Naive thymus-derived CD4-positive, alpha-beta T cell (primary cell): ENCODE results near the gene SULT1A1. TPM values are rescaled to one million over a fixed set of nuclear protein-coding genes. Genes with fewer than 3 reads are reported as not detected.

Source experiments
- ATAC-seq: fragments of 150-1000 bp; cut with Tn5 transposase; 2 replicates; pipeline ENCODE4 v1.10.0; 2021; ENCODE audit warnings: mild to moderate bottlenecking, moderate library complexity
- CTCF ChIA-PET: fragments of 350-600 bp; sonication (Branson Sonifier 250); formaldehyde crosslinking; loops from one replicate; lab custom pipeline; 2021; ENCODE audit warnings: antibody characterized with exemption; lab: Charles Lee
- POLR2A ChIA-PET: fragments of 350-600 bp; sonication (Branson Sonifier 250); formaldehyde crosslinking; loops from one replicate; lab custom pipeline; 2021; ENCODE audit warnings: antibody characterized with exemption, inconsistent platforms; lab: Charles Lee
- DNase-seq, 9 donors: peaks; one replicate each; pipeline versions ENCODE4 v3.0.0 to v3.0.0-alpha.2; 2020 to 2022; ENCODE audit warnings: mixed read lengths in 1 of 9
- H3K27ac ChIP-seq: one replicate; pipeline ENCODE4 v1.7.0; 2013; ENCODE audit warnings: mild to moderate bottlenecking, low read depth, low read length, moderate library complexity
- H3K27me3 ChIP-seq, 2 donors: one replicate each; pipeline ENCODE4 v1.7.0; 2013; ENCODE audit warnings: low read length in 2 of 2, mild to moderate bottlenecking in 2 of 2, moderate library complexity in 2 of 2; ENCODE audit not compliant: control insufficient read depth in 2 of 2, insufficient read depth in 2 of 2
- H3K36me3 ChIP-seq, 3 experiments: 1 replicate in 2 of 3; 2 replicates in 1 of 3; pipeline ENCODE4 v1.7.0; 2013; ENCODE audit warnings: low read length in 3 of 3, mild to moderate bottlenecking in 3 of 3, moderate library complexity in 1 of 3; ENCODE audit not compliant: insufficient read depth in 3 of 3, control insufficient read depth in 2 of 3
- H3K4me1 ChIP-seq, 2 donors: one replicate each; pipeline ENCODE4 v1.7.0; 2013; ENCODE audit warnings: low read length in 2 of 2, mild to moderate bottlenecking in 2 of 2, moderate library complexity in 1 of 2; ENCODE audit not compliant: control insufficient read depth in 2 of 2, insufficient read depth in 2 of 2
- H3K4me3 ChIP-seq: 2 replicates; pipeline ENCODE4 v1.7.0; 2013; ENCODE audit warnings: mild to moderate bottlenecking, low read length
- H3K9me3 ChIP-seq, 3 experiments: 1 replicate in 2 of 3; 2 replicates in 1 of 3; pipeline ENCODE4 v1.7.0; 2013; ENCODE audit warnings: low read length in 3 of 3; ENCODE audit not compliant: control insufficient read depth in 2 of 3
- H3K27ac Mint-ChIP-seq, 9 donors: one replicate each; pipeline ENCODE4 v1.8.0; 2020 to 2022; ENCODE audit warnings: mixed read lengths in 9 of 9, mild to moderate bottlenecking in 8 of 9, moderate library complexity in 5 of 9, inconsistent platforms in 2 of 9
- H3K27me3 Mint-ChIP-seq, 5 donors: one replicate each; pipeline ENCODE4 v1.8.0; 2021 to 2022; ENCODE audit warnings: mixed read lengths in 5 of 5, mild to moderate bottlenecking in 1 of 5
- H3K36me3 Mint-ChIP-seq, 5 donors: one replicate each; pipeline ENCODE4 v1.8.0; 2020 to 2022; ENCODE audit warnings: mixed read lengths in 5 of 5, mild to moderate bottlenecking in 3 of 5, inconsistent platforms in 1 of 5
- H3K4me1 Mint-ChIP-seq, 7 donors: one replicate each; pipeline ENCODE4 v1.8.0; 2020 to 2022; ENCODE audit warnings: mixed read lengths in 7 of 7, mild to moderate bottlenecking in 3 of 7, inconsistent platforms in 1 of 7
- H3K4me3 Mint-ChIP-seq, 10 donors: one replicate each; pipeline ENCODE4 v1.8.0; 2020 to 2022; ENCODE audit warnings: mild to moderate bottlenecking in 10 of 10, mixed read lengths in 10 of 10, moderate library complexity in 6 of 10, inconsistent platforms in 2 of 10
- H3K9me3 Mint-ChIP-seq, 11 donors: one replicate each; pipeline ENCODE4 v1.8.0; 2020 to 2022; ENCODE audit warnings: mixed read lengths in 11 of 11, mild to moderate bottlenecking in 4 of 11, inconsistent platforms in 1 of 11, moderate library complexity in 1 of 11
- intact Hi-C, 2 donors: fragments of 100-400 bp; cut with micrococcal nuclease; formaldehyde crosslinking; loops; one replicate each; pipeline ENCODE4 v1.15.1; 2023
- polyA plus RNA-seq, 2 donors: library from polyadenylated mRNA; unstranded; fragments of 300-500 nt; fragmentation: Illumina TruSeq; gene quantifications; one replicate each; pipeline ENCODE4 v1.2.3, GENCODE V29; 2021
- total RNA-seq, 6 experiments: library from RNA in 5 of 6; stranded (reverse) in 5 of 6; gene quantifications; 1 replicate in 5 of 6; 2 replicates in 1 of 6; pipeline ENCODE4 v1.2.3 and lab custom pipeline; 2021 to 2026

SULT1A1 gene
- total and polyA plus RNA-seq, 7 experiments from 2014 or later: 9.2 to 70.8 (median 18.5) TPM

GRCh38 chr16:28591355-28591754, 18.5 kb downstream of the SULT1A1 start:
- no peak for ATAC-seq
- Histone ChIP-seq H3K36me3 (peaks cover 0 to 62% (median 0%) of the 10 kb centered on the region in 3 experiments), H3K4me3 (no peak overlapping the region), H3K4me1 (no peaks in the 10 kb centered on the region), H3K9me3 (no peaks in the 10 kb centered on the region), H3K27ac (no peak overlapping the region), H3K27me3 (no peaks in the 10 kb centered on the region)
- POLR2A ChIA-PET: no interaction called here
- Mint-ChIP-seq H3K36me3 (peaks cover 0 to 37% (median 3%) of the 10 kb centered on the region in 5 donors), H3K4me3 (no peak overlapping the region), H3K27ac (no peak overlapping the region), H3K9me3 (no peaks in the 10 kb centered on the region), H3K4me1 (peaks cover 0 to 4% (median 0%) of the 10 kb centered on the region in 7 donors), H3K27me3 (no peaks in the 10 kb centered on the region)
- no peak for DNase-seq
- intact Hi-C loops: no loop called here
- CTCF ChIA-PET: no interaction called here

- peaks cover 0 to 4% (median 0%) of the 10 kb centered on the region in 7 donors for H3K4me1 Mint-ChIP-seq
- POLR2A ChIA-PET: interaction anchor here (0.5 kb wide), 1 partner anchor 94 kb away, joined by 3 read pairs; no protein-coding TSS in a partner anchor
- no peak overlapping the region for H3K27ac ChIP-seq
- H3K4me3 Mint-ChIP-seq: no peak overlapping the region
- DNase-seq (no peak), ATAC-seq (no peak)
- no peaks in the 10 kb centered on the region for H3K27me3 Mint-ChIP-seq
- H3K36me3 ChIP-seq: peaks cover 0 to 69% (median 0%) of the 10 kb centered on the region in 3 experiments
- no peaks in the 10 kb centered on the region for H3K9me3 ChIP-seq
- H3K4me3 ChIP-seq: no peak overlapping the region
- no peak overlapping the region for H3K27ac Mint-ChIP-seq
- no peaks in the 10 kb centered on the region for H3K9me3 Mint-ChIP-seq
- H3K27me3 ChIP-seq: no peaks in the 10 kb centered on the region
- H3K36me3 Mint-ChIP-seq: peaks cover 0 to 40% (median 3%) of the 10 kb centered on the region in 5 donors
- H3K4me1 ChIP-seq: no peaks in the 10 kb centered on the region
- CTCF ChIA-PET: no interaction called here
- intact Hi-C loops: no loop called here
Measured at GRCh38 chr16:28590384-28591340, 19.2 kb downstream of the SULT1A1 start.

- H3K27ac Mint-ChIP-seq: no peak overlapping the region
- peaks cover 3 to 45% (median 4%) of the 10 kb centered on the region in 5 donors for H3K36me3 Mint-ChIP-seq
- POLR2A ChIA-PET: no interaction called here
- Histone ChIP-seq H3K36me3 (peaks cover 0 to 76% (median 0%) of the 10 kb centered on the region in 3 experiments), H3K9me3 (no peaks in the 10 kb centered on the region), H3K4me1 (no peaks in the 10 kb centered on the region), H3K27me3 (no peaks in the 10 kb centered on the region), H3K4me3 (no peak overlapping the region), H3K27ac (no peak overlapping the region)
- DNase-seq: no peak
- H3K4me1 Mint-ChIP-seq: peaks cover 0 to 4% (median 0%) of the 10 kb centered on the region in 7 donors
- H3K4me3 Mint-ChIP-seq: no peak overlapping the region
- intact Hi-C loops: no loop called here
- CTCF ChIA-PET: no interaction called here
- no peaks in the 10 kb centered on the region for H3K9me3 Mint-ChIP-seq
- H3K27me3 Mint-ChIP-seq: no peaks in the 10 kb centered on the region
- ATAC-seq: no peak
Measured at GRCh38 chr16:28589930-28590329, 19.9 kb downstream of the SULT1A1 start.

- peaks cover 6 to 50% (median 8%) of the 10 kb centered on the region in 5 donors for H3K36me3 Mint-ChIP-seq
- H3K27ac Mint-ChIP-seq: peak overlapping the region in 5 of 9 donors; percentile 21 to 82 (median 31)
- Histone ChIP-seq H3K4me3 (no peak overlapping the region), H3K27ac (no peak overlapping the region), H3K9me3 (no peaks in the 10 kb centered on the region), H3K36me3 (peaks cover 0 to 83% (median 0%) of the 10 kb centered on the region in 3 experiments), H3K4me1 (no peaks in the 10 kb centered on the region), H3K27me3 (no peaks in the 10 kb centered on the region)
- H3K9me3 Mint-ChIP-seq: no peaks in the 10 kb centered on the region
- peaks cover 0 to 4% (median 0%) of the 10 kb centered on the region in 7 donors for H3K4me1 Mint-ChIP-seq
- H3K27me3 Mint-ChIP-seq: no peaks in the 10 kb centered on the region
- intact Hi-C loops: no loop called here
- CTCF ChIA-PET: no interaction called here
- no peak overlapping the region for H3K4me3 Mint-ChIP-seq
- ATAC-seq (no peak), DNase-seq (no peak)
- POLR2A ChIA-PET: no interaction called here
Measured at GRCh38 chr16:28589069-28589468, 20.8 kb downstream of the SULT1A1 start.

- POLR2A ChIA-PET: interaction anchor here (0.6 to 1.2 kb wide), 2 partner anchors 28 to 35 kb away, joined by 3 read pairs; no protein-coding TSS in a partner anchor
- Mint-ChIP-seq H3K36me3 (peaks cover 6 to 55% (median 8%) of the 10 kb centered on the region in 5 donors), H3K27ac (peak overlapping the region in 2 of 9 donors; percentile 45), H3K27me3 (no peaks in the 10 kb centered on the region), H3K4me1 (no peaks in the 10 kb centered on the region), H3K9me3 (no peaks in the 10 kb centered on the region), H3K4me3 (peak overlapping the region in 1 of 10 donors; percentile 16)
- H3K27me3 ChIP-seq: no peaks in the 10 kb centered on the region
- H3K9me3 ChIP-seq: no peaks in the 10 kb centered on the region
- CTCF ChIA-PET: no interaction called here
- intact Hi-C loops: no loop called here
- H3K27ac ChIP-seq: no peak overlapping the region
- H3K4me1 ChIP-seq: no peaks in the 10 kb centered on the region
- no peak overlapping the region for H3K4me3 ChIP-seq
- DNase-seq (no peak), ATAC-seq (no peak)
- peaks cover 0 to 98% (median 5%) of the 10 kb centered on the region in 3 experiments for H3K36me3 ChIP-seq
Measured at GRCh38 chr16:28587386-28587785, 22.5 kb downstream of the SULT1A1 start.

- no peak for DNase-seq
Measured at GRCh38 chr16:28586466-28586865, 23.4 kb downstream of the SULT1A1 start.

More at GRCh38 chr16:28586466-28586865, 23.4 kb downstream of the SULT1A1 start:
- H3K27me3 ChIP-seq: no peaks in the 10 kb centered on the region
- CTCF ChIA-PET: no interaction called here
- H3K36me3 ChIP-seq: peaks cover 5 to 97% (median 5%) of the 10 kb centered on the region in 3 experiments
- H3K4me1 Mint-ChIP-seq: peaks cover 0 to 6% (median 0%) of the 10 kb centered on the region in 7 donors
- no peak overlapping the region for H3K4me3 Mint-ChIP-seq
- no peaks in the 10 kb centered on the region for H3K27me3 Mint-ChIP-seq
- peaks cover 12 to 55% (median 14%) of the 10 kb centered on the region in 5 donors for H3K36me3 Mint-ChIP-seq
- H3K4me1 ChIP-seq: no peaks in the 10 kb centered on the region
- no peak overlapping the region for H3K4me3 ChIP-seq
- peak overlapping the region in 1 of 9 donors; percentile 32 for H3K27ac Mint-ChIP-seq
- H3K9me3 ChIP-seq: no peaks in the 10 kb centered on the region
- intact Hi-C loops: no loop called here
- H3K9me3 Mint-ChIP-seq: no peaks in the 10 kb centered on the region
- no peak overlapping the region for H3K27ac ChIP-seq
- no peak for ATAC-seq
- POLR2A ChIA-PET: no interaction called here
